HCT116 (cell line): ENCODE results near the gene AKAP13.

ENCODE experiments used
- ATF3 ChIP-seq: IDR thresholded peaks from 2 replicates; pipeline ENCODE4 v1.6.1; 2012
- CTCF ChIP-seq, 3 experiments: fragments of 200-600 bp in 1 of 3; sonication (generic) in 1 of 3; IDR thresholded peaks in 2 of 3; conservative IDR thresholded peaks in 1 of 3; 2 replicates each; pipeline ENCODE4 v1.5.1; 2012 to 2017; ENCODE audit warnings: low read depth in 2 of 3, low read length in 2 of 3, antibody characterized with exemption in 1 of 3, borderline replicate concordance in 1 of 3, control low read depth in 1 of 3, mild to moderate bottlenecking in 1 of 3, mixed read lengths in 1 of 3, mixed run types in 1 of 3, moderate library complexity in 1 of 3; ENCODE audit not compliant: insufficient read depth in 1 of 3
- EZH2 ChIP-seq: fragments of 200-600 bp; sonication (generic); IDR thresholded peaks from 2 replicates; pipeline ENCODE4 v1.6.1; 2017; ENCODE audit warnings: antibody characterized with exemption, mixed run types
- FOSL1 ChIP-seq: IDR thresholded peaks from 2 replicates; pipeline ENCODE4 v1.6.1; 2012; ENCODE audit warnings: low read depth
- ZFX ChIP-seq: fragments of 450-650 bp; IDR thresholded peaks from 2 replicates; pipeline ENCODE4 v1.6.1; 2017
- ZNF274 ChIP-seq: fragments of 200-500 bp; sonication (Bioruptor generic); IDR thresholded peaks from 2 replicates; pipeline ENCODE4 v1.6.1; 2014; ENCODE audit warnings: mild to moderate bottlenecking, low read depth, low read length, inconsistent platforms

- TF ChIP-seq ZNF274 (no peak), FOSL1 (no peak), ZFX (no peak), ATF3 (no peak), CTCF (IDR thresholded peaks at IDR 0.05 in 2 of 3, conservative IDR thresholded peaks at IDR 0.05 in 1 of 3; ENCODE audit: borderline replicate concordance in 1 of 3, insufficient read depth in 1 of 3, low read depth in 2 of 3, low read length in 2 of 3) (no peak), EZH2 (no peak)
Measured at GRCh38 chr15:85597155-85597815, 216.9 kb downstream of the AKAP13 start.
